IPS-18a (cell line): ENCODE results near the gene CD96.

Experiments
- H3K27ac ChIP-seq: one replicate; pipeline ENCODE4 v1.5.1; 2013; ENCODE audit warnings: low read length
- H3K27me3 ChIP-seq: one replicate; pipeline ENCODE4 v1.6.1; 2013; ENCODE audit warnings: mild to moderate bottlenecking, low read length; ENCODE audit not compliant: control insufficient read depth, insufficient read depth
- H3K36me3 ChIP-seq: one replicate; pipeline ENCODE4 v1.6.1; 2013; ENCODE audit warnings: low read depth, low read length; ENCODE audit not compliant: control insufficient read depth
- H3K4me1 ChIP-seq: one replicate; pipeline ENCODE4 v1.6.1; 2013; ENCODE audit warnings: low read depth, low read length; ENCODE audit not compliant: control insufficient read depth
- H3K4me3 ChIP-seq: one replicate; pipeline ENCODE4 v1.5.1; 2013; ENCODE audit warnings: low read length
- H3K9ac ChIP-seq: one replicate; pipeline ENCODE4 v1.6.1; 2013; ENCODE audit warnings: mild to moderate bottlenecking, low read length, moderate library complexity
- H3K9me3 ChIP-seq: one replicate; pipeline ENCODE4 v1.6.1; 2013; ENCODE audit warnings: low read depth, low read length; ENCODE audit not compliant: control insufficient read depth

CD96 gene

DNA sequence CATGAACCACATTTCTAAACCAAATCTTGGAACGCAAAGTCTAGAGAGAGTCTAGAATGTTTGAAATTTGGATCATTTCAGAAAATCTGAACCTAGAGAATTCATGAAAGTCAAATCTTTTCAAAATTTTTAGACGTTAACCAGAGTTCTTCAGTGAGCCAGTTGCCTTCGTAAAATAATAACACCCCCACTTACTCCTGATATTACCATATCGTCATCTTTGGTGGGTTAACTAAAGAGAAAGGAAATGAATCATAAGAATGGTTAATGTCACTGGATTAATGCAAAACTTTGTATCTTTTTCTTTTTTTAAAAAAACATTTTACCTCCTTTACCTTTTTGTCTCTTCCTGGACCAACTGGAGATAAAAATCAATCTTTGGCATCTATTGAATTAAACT lies 54.3 kb downstream of the CD96 start:
- no peak overlapping the region for H3K27ac ChIP-seq
- no peaks in the 10 kb centered on the region for H3K4me1 ChIP-seq
- H3K4me3 ChIP-seq: no peak overlapping the region
- no peaks in the 10 kb centered on the region for H3K36me3 ChIP-seq
- no peak overlapping the region for H3K9ac ChIP-seq
- no peaks in the 10 kb centered on the region for H3K27me3 ChIP-seq
- H3K9me3 ChIP-seq: no peaks in the 10 kb centered on the region

- H3K4me1 ChIP-seq: no peaks in the 10 kb centered on the region
- no peaks in the 10 kb centered on the region for H3K9me3 ChIP-seq
- H3K9ac ChIP-seq: no peak overlapping the region
- H3K27me3 ChIP-seq: no peaks in the 10 kb centered on the region
- no peak overlapping the region for H3K27ac ChIP-seq
- H3K4me3 ChIP-seq: no peak overlapping the region
- no peaks in the 10 kb centered on the region for H3K36me3 ChIP-seq
Observed at GRCh38 chr3:111598139-111598538, 56.1 kb downstream of the CD96 start.

DNA sequence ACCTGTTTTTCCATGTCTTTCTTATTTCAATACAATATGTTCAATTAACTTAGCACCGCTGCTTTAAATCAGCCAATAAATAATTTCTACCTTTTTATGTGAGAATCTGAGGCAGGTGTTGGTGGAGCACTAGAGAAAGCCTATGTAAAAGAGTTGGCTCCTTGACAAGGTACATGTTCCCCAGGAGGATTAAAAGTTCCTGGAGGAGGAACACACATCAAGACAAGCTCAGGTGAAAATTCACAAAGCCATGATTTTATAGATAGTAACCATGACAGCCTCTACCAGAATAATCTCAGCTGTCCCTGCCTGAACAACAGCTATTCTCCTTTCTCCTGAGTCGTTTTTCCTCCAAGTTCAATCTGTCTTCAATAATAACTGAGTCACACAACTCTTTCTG lies 56.6 kb downstream of the CD96 start:
- Histone ChIP-seq H3K9me3 (no peaks in the 10 kb centered on the region), H3K4me3 (no peak overlapping the region), H3K27me3 (no peaks in the 10 kb centered on the region), H3K36me3 (no peaks in the 10 kb centered on the region), H3K9ac (no peak overlapping the region), H3K4me1 (no peaks in the 10 kb centered on the region), H3K27ac (no peak overlapping the region)

DNA sequence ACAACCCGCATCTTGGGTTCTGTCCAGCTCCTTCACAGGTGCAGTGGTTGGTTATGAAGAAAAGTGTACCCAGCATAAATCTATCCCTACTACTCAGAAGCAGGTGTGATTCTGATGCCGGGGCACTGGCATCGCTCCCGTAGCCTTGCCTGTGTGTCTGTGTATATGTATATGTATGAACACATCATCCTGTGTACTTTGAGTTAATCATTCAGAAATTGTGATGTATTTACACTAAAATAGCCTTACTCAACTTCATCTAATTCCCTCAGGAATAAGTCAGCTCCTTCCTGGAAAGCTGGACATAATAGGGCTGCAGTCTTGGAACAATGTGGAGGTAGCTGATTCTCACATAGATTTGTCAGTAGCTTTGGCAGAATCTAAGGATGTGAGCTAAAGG lies 59.8 kb downstream of the CD96 start:
- Histone ChIP-seq H3K36me3 (no peaks in the 10 kb centered on the region), H3K9me3 (no peaks in the 10 kb centered on the region), H3K27ac (no peak overlapping the region), H3K27me3 (no peaks in the 10 kb centered on the region), H3K4me1 (peaks cover 2% of the 10 kb centered on the region), H3K4me3 (no peak overlapping the region), H3K9ac (no peak overlapping the region)

GRCh38 chr3:111603679-111604078 lies 61.7 kb downstream of the CD96 start:
- H3K27me3 ChIP-seq: no peaks in the 10 kb centered on the region
- H3K9ac ChIP-seq: no peak overlapping the region
- no peaks in the 10 kb centered on the region for H3K36me3 ChIP-seq
- H3K27ac ChIP-seq: no peak overlapping the region
- H3K4me1 ChIP-seq: peaks cover 3% of the 10 kb centered on the region
- H3K4me3 ChIP-seq: no peak overlapping the region
- H3K9me3 ChIP-seq: no peaks in the 10 kb centered on the region

- H3K4me1 ChIP-seq: peaks cover 3% of the 10 kb centered on the region
- H3K27ac ChIP-seq: no peak overlapping the region
- H3K27me3 ChIP-seq: no peaks in the 10 kb centered on the region
- H3K36me3 ChIP-seq: no peaks in the 10 kb centered on the region
- no peak overlapping the region for H3K4me3 ChIP-seq
- H3K9ac ChIP-seq: no peak overlapping the region
- H3K9me3 ChIP-seq: no peaks in the 10 kb centered on the region
Observed at GRCh38 chr3:111604119-111604518, 62.1 kb downstream of the CD96 start.

- Histone ChIP-seq H3K9me3 (no peaks in the 10 kb centered on the region), H3K27me3 (no peaks in the 10 kb centered on the region), H3K27ac (no peak overlapping the region), H3K9ac (no peak overlapping the region), H3K4me3 (no peak overlapping the region), H3K4me1 (peaks cover 3% of the 10 kb centered on the region), H3K36me3 (no peaks in the 10 kb centered on the region)
Observed at GRCh38 chr3:111605018-111605417, 63.0 kb downstream of the CD96 start.

DNA sequence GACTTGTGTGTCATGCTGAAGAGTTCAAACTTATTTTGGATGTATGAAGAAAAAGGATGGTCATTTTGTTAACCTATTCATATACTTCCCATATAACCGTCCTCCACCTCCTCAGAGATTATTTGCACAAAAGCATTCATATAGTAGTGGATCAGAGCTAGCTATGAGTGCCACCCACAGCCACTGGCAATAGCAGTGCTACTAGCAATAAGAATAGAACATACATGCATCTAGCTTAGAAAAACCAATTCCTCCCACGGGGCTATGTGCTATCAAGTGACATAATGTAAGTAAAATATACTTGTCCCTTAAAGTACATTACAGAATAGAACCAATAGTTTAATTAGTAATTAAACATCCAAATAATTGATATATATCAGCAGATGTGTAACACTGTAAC lies 63.5 kb downstream of the CD96 start:
- no peak overlapping the region for H3K9ac ChIP-seq
- H3K27ac ChIP-seq: no peak overlapping the region

DNA sequence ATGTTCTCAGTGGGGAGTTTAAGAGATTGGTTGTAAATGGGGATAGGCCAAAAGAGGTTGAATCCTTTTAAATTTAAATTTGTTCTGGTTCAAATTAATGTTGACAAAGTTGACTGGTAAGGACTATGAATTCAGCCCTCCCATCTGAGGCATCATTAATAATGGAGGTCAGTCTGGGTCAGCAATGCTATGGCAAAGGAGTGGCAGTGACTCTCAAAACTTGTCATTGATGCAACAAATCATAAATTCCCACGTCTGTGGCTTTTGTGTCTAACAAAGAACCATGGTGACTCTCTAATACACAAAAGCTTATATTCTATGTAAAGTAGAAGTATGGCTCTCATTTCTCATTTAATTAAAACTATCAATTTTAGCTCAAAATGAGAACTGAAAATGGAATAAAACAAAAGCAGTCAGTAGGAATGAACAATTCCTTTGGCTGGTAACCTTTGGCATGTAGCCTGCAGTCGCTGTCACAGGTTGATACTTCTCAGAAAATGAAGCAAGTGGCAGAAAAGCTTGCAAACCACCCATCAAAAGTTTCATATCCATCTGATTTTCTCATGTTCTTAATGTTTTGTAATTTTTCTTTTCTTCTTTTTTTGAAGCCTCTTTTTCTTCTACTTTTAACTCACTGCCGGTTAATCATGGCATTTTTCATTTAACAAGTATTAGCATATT lies 65.4 kb downstream of the CD96 start:
- no peaks in the 10 kb centered on the region for H3K9me3 ChIP-seq
- H3K27ac ChIP-seq: no peak overlapping the region
- H3K27me3 ChIP-seq: no peaks in the 10 kb centered on the region
- H3K4me1 ChIP-seq: peaks cover 3% of the 10 kb centered on the region
- H3K9ac ChIP-seq: no peak overlapping the region
- no peaks in the 10 kb centered on the region for H3K36me3 ChIP-seq
- H3K4me3 ChIP-seq: no peak overlapping the region

More for the DNA sequence above, 63.5 kb downstream of the CD96 start:
- H3K27me3 ChIP-seq: no peaks in the 10 kb centered on the region
- no peaks in the 10 kb centered on the region for H3K9me3 ChIP-seq
- H3K4me3 ChIP-seq: no peak overlapping the region
- H3K36me3 ChIP-seq: no peaks in the 10 kb centered on the region
- H3K4me1 ChIP-seq: peaks cover 3% of the 10 kb centered on the region

DNA sequence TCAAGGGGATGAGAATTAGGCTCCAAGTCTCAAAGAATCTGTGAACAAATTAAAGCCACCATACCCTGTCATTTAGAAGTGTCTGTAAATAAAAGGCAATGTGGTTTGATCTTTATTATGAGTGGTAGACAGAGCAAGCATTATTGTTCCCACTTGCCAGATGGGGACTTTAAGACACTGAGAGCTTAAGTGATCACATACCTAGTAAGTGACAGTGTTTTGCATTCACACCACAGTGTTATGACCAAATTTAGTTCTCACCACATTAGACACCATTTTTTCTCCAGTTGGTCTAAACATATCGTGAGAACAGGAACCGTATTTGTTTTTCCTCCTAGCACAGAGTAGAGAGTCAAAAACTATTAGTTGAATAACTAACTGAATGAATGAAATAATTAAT lies 66.4 kb downstream of the CD96 start:
- Histone ChIP-seq H3K9me3 (no peaks in the 10 kb centered on the region), H3K27ac (no peak overlapping the region), H3K4me1 (peaks cover 3% of the 10 kb centered on the region), H3K27me3 (no peaks in the 10 kb centered on the region), H3K4me3 (no peak overlapping the region), H3K36me3 (no peaks in the 10 kb centered on the region), H3K9ac (no peak overlapping the region)

GRCh38 chr3:111609700-111610099 lies 67.7 kb downstream of the CD96 start:
- no peak overlapping the region for H3K9ac ChIP-seq
- H3K27ac ChIP-seq: no peak overlapping the region
- no peaks in the 10 kb centered on the region for H3K27me3 ChIP-seq
- H3K9me3 ChIP-seq: no peaks in the 10 kb centered on the region
- no peak overlapping the region for H3K4me3 ChIP-seq
- peaks cover 3% of the 10 kb centered on the region for H3K4me1 ChIP-seq
- H3K36me3 ChIP-seq: no peaks in the 10 kb centered on the region

GRCh38 chr3:111610189-111610588 lies 68.2 kb downstream of the CD96 start:
- Histone ChIP-seq H3K36me3 (no peaks in the 10 kb centered on the region), H3K27ac (no peak overlapping the region), H3K9ac (no peak overlapping the region)

More at GRCh38 chr3:111610189-111610588, 68.2 kb downstream of the CD96 start:
- H3K27me3 ChIP-seq: no peaks in the 10 kb centered on the region
- peaks cover 3% of the 10 kb centered on the region for H3K4me1 ChIP-seq
- H3K9me3 ChIP-seq: no peaks in the 10 kb centered on the region
- no peak overlapping the region for H3K4me3 ChIP-seq
